Measurements from ENCODE around the gene ECD.
A peak's percentile ranks its signal among the peaks of the same experiment; 100 is the strongest.
"Not testable (repeated sequence)": the region's sequence is repeated elsewhere in the genome, so short reads cannot be mapped to it uniquely, and the experiment has no call there.

ECD gene

GRCh38 chr10:73159038-73159648, 8.7 kb downstream of the ECD start:
- DNase-seq = peak; percentile 20 to 67 (median 44)

DNA sequence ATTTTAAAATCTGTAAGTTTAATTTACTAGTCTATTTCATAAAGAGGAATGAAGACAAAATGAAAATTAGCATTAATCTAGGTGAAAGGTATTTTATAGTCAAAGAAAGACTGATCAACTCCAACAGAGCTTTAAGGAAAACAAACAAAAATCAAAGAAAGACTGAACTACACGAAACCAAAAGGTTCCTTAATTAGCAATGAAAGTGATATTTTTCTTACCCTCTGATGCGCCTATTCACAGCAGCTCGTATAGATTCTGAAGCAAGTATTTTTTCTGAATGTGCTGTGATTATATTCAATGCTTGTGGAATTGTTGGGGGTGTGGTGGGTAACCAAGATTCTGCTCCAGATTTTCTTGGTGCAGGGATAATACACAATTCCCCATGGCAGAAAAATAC, 11.8 kb downstream of the ECD start:
- DNase-seq = no peak

GRCh38 chr10:73152009-73152408, 15.8 kb downstream of the ECD start:
- no peak for DNase-seq

GRCh38 chr10:73150633-73151413, 17.0 kb downstream of the ECD start:
- DNase-seq = not testable (repeated sequence)

- DNase-seq = no peak
Measured at GRCh38 chr10:73141603-73142002, 26.2 kb downstream of the ECD start.

DNA sequence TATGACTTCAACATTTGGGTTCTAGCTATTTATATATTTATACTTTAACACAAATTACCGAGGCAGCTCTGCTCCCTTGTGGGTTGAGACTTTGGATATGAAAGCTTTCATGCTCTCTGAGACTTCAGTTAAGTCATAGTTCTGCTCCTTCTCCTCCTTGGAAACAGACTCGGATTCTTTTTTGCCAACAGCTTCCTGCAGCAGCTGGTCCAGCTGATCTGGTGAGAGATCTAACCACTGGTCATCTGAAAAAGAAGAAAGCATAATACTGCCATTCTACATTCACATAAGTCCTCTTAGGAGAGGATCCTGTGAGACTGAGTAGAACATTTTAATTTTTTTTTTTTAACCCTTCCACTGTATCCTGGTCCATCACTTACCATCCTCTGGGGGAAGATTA, 28.6 kb downstream of the ECD start:
- no peak for DNase-seq

- no peak for DNase-seq
Measured at GRCh38 chr10:73136627-73137026, 31.2 kb downstream of the ECD start.

- no peak for DNase-seq
Measured at GRCh38 chr10:73134727-73135126, 33.1 kb downstream of the ECD start.

DNA sequence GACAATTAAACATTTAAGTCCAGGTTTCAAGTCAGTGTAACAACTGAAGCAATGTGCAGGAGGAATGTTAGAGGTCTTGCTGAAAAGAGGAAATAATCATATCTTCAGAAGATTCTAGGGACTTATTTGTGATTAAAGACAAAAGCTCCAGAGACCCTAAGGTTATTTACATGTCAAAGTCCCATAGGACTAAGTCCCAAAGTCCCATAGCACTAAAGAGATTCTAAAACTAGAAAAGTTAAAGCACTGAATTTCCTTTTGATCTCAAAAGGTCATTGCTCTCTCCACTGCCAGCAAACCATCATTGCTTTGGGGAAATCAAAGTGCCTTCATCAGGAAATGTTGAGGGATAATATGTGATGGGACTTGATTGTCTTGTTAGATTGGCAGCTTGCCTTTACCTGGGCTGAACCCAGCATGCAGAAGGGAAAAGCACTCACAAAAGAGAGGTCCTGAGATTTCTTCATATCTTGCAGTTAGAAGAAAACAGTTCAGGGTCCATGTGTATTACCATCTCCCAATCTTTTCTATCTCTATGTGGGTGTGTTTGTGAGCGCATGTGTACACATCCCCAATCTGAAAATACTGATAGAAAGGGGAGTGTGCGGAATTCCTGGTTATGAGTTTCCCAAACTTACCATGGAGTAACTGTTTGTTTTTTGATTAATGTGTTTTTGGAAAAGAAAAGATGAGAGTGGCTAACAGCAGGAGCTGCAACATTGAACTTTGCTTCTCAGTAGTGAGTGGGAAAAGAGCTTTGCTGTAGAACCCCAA, 35.7 kb downstream of the ECD start:
- no peak for DNase-seq

DNA sequence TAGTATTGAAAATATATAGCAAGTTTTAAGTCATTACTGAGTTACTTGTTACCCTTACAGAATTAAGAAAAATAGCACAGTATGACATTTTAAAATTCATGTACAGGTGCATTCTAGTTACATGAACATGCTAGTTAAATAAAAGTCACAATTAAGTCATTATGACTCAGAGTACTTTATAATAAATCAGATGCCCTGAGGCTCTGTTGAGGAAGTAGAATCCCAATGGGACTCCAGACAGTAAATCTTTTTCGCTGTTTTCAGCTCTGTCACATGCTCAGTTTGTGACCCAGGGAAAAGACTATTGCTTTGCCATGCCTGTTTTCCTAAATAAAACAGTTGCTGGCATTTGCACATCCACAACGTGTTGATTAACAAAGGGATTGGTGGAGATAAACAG, 36.5 kb downstream of the ECD start:
- no peak for DNase-seq

DNA sequence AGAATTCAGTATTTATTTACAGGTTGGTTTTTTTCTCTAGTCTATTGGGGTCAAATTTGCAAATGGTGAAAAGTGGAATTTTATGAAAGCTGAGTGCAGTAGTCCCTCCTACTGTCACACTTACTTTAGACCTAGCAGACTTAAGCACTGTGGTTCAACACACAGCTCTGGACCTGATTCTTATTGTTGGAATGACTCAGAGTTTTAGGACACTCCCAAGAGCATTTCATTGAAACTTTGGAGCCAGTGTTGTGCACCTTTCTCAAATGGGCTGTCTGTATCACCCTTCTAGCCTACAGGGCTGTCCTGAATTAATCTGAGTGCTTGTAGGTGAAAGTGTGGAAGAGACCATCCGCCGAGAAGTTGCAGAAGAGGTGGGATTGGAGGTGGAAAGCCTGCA, 41.5 kb downstream of the ECD start:
- no peak for DNase-seq

- no peak for DNase-seq
Measured at GRCh38 chr10:73119952-73120351, 47.9 kb downstream of the ECD start.

GRCh38 chr10:73119457-73119856, 48.4 kb downstream of the ECD start:
- DNase-seq = no peak

DNA sequence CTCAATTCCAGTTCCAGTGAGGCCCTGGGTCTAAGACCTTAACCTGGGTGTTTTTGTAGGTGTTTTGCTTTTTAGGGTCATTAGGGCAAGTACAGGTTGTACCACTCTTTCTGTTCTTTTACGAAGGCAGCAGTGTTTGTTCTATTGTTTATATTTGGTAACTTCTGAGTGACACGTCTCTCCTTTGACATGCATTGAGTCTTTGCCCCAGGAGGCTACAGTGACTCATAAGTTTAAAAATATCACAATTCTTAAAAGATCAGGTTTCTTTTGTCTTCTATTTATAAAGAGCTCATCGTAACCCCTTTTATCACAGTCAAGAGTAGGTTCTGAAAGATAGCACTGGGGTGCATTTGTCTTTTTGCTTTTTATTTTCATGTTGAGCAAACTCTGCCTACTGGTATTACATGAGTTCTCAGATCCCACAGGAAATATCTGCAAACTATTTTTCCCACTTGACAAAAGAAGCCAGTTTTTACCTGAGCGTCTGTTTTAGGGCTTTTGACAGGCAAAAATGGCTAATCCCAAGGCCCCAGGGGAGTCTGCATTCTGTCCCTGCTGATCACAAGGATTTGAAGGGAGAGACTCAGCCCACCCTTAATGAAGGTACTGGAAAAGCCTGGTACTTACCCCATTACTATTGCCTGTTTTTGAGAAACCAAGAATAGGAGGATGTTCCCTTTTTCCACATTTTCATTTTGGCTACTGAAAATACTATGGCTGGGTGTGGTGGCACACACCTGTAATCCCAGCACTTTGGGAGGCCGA, 49.6 kb downstream of the ECD start:
- DNase-seq = no peak

DNA sequence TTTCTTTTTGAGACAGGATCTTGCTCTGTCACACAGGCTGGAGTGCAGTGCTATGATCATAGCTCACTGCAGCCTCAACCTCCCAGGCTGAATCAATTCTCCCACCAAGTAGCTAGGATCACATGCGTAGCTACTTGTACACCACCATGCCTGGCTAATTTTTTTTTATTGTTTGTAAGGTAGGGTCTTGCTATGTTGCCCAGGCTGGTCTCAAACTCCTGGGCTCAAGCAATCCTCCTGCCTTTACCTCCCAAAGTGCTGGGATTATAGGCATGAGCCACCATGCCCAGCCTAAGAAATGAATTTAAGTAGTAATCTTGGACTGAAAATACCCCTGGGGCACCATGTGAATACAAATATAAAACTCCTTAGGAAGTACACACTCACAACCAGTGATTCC, 51.8 kb downstream of the ECD start:
- DNase-seq = no peak

- DNase-seq = no peak
Measured at GRCh38 chr10:73113551-73113950, 54.3 kb downstream of the ECD start.

- DNase-seq = not testable (repeated sequence)
Measured at GRCh38 chr10:73112032-73112431, 55.8 kb downstream of the ECD start.

- DNase-seq = peak; percentile 8 to 34 (median 29)
Measured at GRCh38 chr10:73110345-73110849, 57.4 kb downstream of the ECD start, which contains the start of gene NUDT13. Gene NUDT13 (plus strand): TSS chr10:73110455. CDS start chr10:73114366, 3,911 bp downstream.

DNA sequence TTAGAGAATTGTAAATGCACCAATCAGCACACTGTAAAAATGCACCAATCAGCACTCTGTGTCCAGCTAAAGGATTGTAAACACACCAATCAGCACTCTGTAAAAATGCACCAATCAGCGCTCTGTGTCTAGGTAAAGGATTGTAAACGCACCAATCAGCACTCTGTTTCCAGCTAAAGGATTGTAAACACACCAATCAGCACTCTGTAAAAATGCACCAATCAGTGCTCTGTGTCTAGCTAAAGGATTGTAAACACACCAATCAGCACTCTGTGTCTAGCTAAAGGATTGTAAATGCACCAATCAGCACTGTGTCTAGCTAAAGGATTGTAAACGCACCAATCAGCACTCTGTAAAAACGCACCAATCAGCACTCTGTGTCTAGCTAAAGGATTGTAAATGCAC, 58.6 kb downstream of the ECD start:
- not testable (repeated sequence) for DNase-seq

GRCh38 chr10:73106301-73106700, 61.5 kb downstream of the ECD start:
- DNase-seq = no peak

GRCh38 chr10:73099141-73099540, 68.7 kb downstream of the ECD start:
- no peak for DNase-seq

- DNase-seq = no peak
Measured at GRCh38 chr10:73097305-73097670, 70.5 kb downstream of the ECD start.
